Astrocyte of the spinal cord (primary cell): ENCODE results near the gene EGFR.
"Not testable (repeated sequence)": the region's sequence is repeated elsewhere in the genome, so short reads cannot be mapped to it uniquely, and the experiment has no call there.

Experiments used
- DNase-seq: peaks from one replicate; pipeline ENCODE4 v3.0.0; 2011; ENCODE audit warnings: low read depth, low spot score
- H3K4me3 ChIP-seq: 2 replicates; pipeline ENCODE4 v1.5.1; 2011; ENCODE audit warnings: low read depth, mild to moderate bottlenecking, low read length, moderate library complexity
- in situ Hi-C: cut with HindIII; loops from 2 replicates; pipeline ENCODE4 v1.10.0; 2017; ENCODE audit warnings: low sequenced_read_pairs
- TF ChIP-seq, protein P1 (sequence below): IDR thresholded peaks from 2 replicates; pipeline ENCODE4 v1.5.1; 2012; ENCODE audit warnings: low read depth, mild to moderate bottlenecking, low read length, inconsistent platforms

Gene EGFR

DNA sequence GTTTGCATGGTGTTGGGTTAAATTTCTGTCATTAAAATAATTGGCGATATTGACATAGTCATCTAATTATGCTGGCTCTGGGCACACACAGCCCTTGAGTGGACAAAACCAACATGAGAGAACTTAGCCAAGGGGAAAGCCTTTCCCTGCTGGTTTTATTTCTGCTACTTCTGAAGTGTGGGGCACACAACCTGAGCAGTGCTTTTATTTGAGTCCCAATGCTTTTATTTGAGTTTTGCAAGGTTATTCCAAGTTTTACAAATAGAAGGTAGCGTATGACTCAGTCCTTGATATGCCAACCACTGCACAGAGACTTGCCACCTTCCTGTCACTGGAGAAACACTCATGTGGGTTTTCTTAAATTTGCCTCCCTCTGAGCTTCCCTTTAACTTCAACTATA is 145.7 kb downstream of the EGFR start:
- in situ Hi-C loops: no loop called here
- TF ChIP-seq, protein P1, sequence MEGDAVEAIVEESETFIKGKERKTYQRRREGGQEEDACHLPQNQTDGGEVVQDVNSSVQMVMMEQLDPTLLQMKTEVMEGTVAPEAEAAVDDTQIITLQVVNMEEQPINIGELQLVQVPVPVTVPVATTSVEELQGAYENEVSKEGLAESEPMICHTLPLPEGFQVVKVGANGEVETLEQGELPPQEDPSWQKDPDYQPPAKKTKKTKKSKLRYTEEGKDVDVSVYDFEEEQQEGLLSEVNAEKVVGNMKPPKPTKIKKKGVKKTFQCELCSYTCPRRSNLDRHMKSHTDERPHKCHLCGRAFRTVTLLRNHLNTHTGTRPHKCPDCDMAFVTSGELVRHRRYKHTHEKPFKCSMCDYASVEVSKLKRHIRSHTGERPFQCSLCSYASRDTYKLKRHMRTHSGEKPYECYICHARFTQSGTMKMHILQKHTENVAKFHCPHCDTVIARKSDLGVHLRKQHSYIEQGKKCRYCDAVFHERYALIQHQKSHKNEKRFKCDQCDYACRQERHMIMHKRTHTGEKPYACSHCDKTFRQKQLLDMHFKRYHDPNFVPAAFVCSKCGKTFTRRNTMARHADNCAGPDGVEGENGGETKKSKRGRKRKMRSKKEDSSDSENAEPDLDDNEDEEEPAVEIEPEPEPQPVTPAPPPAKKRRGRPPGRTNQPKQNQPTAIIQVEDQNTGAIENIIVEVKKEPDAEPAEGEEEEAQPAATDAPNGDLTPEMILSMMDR: no peak
- no peak overlapping the region for H3K4me3 ChIP-seq
- DNase-seq: no peak

- in situ Hi-C loops: no loop called here
- no peak for DNase-seq
- H3K4me3 ChIP-seq: no peak overlapping the region
- TF ChIP-seq, protein P1: no peak
Measured at GRCh38 chr7:55165176-55165861, 146.5 kb downstream of the EGFR start.

DNA sequence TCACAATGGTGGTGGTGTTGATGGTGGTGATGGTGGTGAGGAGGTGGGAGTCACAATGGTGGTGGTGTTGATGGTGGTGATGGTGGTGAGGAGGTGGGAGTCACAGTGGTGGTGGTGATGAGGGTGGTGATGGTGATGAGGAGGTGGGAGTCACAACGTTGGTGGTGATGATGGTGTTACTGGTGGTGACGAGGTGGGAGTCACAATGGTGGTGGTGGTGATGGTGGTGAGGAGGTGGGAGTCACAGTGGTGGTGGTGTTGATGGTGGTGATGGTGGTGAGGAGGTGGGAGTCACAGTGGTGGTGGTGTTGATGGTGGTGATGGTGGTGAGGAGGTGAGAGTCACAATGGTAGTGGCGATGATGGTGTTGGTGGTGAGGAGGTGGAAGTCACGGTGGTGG is 148.5 kb downstream of the EGFR start:
- H3K4me3 ChIP-seq, DNase-seq, in situ Hi-C loops: not testable (repeated sequence)

- in situ Hi-C loops: no loop called here
- DNase-seq: no peak
- H3K4me3 ChIP-seq: no peak overlapping the region
- TF ChIP-seq, protein P1: no peak
Measured at GRCh38 chr7:55170335-55171069, 151.7 kb downstream of the EGFR start.

- DNase-seq: no peak
- in situ Hi-C loops: no loop called here
- H3K4me3 ChIP-seq: no peak overlapping the region
- TF ChIP-seq, protein P1: no peak
Measured at GRCh38 chr7:55171157-55171556, 152.3 kb downstream of the EGFR start.

DNA sequence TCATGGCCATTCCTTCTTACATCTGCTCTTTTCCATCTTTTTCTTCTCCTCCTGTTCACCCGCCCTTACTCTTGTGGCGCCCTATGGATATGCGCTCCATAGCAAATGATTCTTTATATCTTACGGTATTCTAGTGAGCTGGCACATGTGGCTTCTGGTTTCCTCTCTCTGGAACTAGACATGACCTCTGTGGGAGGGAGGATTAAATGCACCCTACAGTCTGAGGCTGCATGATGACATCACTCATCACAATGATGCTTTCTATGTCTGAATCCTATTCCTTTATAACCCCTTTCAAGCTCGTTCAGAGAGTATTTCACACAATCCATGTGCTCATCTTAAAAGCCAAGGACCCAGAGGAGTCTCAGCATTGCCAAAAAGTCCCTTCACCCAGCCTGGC is 153.3 kb downstream of the EGFR start:
- in situ Hi-C loops: no loop called here
- peak; percentile 15 for DNase-seq
- H3K4me3 ChIP-seq: no peak overlapping the region
- TF ChIP-seq, protein P1: no peak
